ENCODE data around the gene SERPINA5. TPM values are rescaled to one million over a fixed set of nuclear protein-coding genes. Genes with fewer than 3 reads are reported as not detected.

Gene SERPINA5
- total RNA-seq, 4 donors from 2014 or later: not detected

DNA sequence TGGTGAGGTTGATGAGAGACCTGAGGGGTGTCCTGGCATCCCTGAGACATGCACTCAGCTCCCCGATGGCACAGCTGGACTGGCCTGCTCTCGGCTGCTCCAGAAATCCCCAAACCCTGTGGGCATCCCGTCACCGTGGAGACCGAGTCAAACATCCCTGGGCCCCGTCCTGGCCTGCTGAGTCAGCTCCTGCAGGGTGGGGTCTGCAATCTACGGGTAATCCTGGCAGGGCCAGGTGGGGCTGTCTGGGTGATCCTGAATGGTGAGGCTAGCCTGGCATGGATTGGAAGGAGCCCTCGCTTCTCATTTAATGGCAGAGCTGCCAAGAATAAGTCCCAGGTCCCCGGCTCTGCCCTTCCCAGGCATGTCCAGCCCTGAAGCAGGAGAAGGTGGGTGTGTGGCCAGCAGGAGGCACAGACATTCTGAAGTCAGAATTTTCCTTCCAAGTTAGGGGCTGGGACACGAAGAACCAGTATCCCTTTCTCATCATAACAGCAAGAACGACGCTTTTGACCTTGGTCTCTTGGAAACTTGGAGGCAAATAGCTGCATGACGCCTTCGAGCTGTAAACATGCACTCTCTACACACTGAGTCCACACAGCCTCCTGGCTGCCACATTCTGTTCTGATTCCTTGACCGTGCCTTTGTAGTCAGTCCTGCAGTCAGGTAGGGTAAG is 37.6 kb upstream of the SERPINA5 start:
- TF ChIP-seq POLR2A (IDR thresholded peaks at IDR 0.05) (no peak), CTCF (IDR thresholded peaks at IDR 0.05) (no peak)
- Histone ChIP-seq H3K9me3 (no peaks in the 10 kb centered on the region), H3K4me1 (no peaks in the 10 kb centered on the region), H3K27ac (no peak overlapping the region), H3K4me3 (no peak overlapping the region), H3K27me3 (no peaks in the 10 kb centered on the region), H3K36me3 (no peaks in the 10 kb centered on the region)
- DNase-seq: no peak

GRCh38 chr14:94544726-94545125 is 36.5 kb upstream of the SERPINA5 start:
- DNase-seq: no peak
- TF ChIP-seq CTCF (IDR thresholded peaks at IDR 0.05) (no peak), POLR2A (IDR thresholded peaks at IDR 0.05) (no peak)
- H3K36me3 ChIP-seq: no peaks in the 10 kb centered on the region
- no peaks in the 10 kb centered on the region for H3K4me1 ChIP-seq
- H3K27me3 ChIP-seq: no peaks in the 10 kb centered on the region
- no peak overlapping the region for H3K27ac ChIP-seq
- H3K4me3 ChIP-seq: no peak overlapping the region
- no peaks in the 10 kb centered on the region for H3K9me3 ChIP-seq

- H3K4me3 ChIP-seq: no peak overlapping the region
- DNase-seq: no peak
Observed at GRCh38 chr14:94545131-94545841, 35.9 kb upstream of the SERPINA5 start.

DNA sequence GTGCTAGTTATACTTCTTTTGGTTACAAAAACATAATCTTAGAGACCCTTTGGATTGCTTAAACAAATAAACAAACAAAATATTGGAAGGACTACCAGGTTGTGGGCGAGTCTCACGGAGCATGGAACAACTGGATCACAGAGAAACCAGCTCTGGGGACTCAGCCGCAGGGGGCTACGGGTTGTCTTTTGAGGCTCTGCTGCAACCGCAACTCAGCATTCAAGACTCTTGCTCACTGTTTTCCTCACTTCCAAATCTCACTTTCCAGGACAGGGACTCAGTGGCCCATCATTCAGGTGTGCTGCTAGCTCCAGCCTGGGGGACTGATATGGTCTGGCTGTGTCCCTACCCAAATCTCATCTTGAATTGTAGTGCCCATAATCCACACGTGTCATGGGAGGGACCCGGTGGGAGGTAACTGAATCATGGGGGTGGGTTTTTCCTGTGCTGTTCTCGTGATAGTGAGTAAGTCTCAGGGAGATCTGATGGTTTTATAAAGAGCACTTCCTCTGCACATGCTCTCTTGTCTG is 34.0 kb upstream of the SERPINA5 start:
- TF ChIP-seq CTCF (IDR thresholded peaks at IDR 0.05) (no peak), POLR2A (IDR thresholded peaks at IDR 0.05) (no peak)
- no peak overlapping the region for H3K4me3 ChIP-seq
- H3K27ac ChIP-seq: no peak overlapping the region
- no peak for DNase-seq
- H3K4me1 ChIP-seq: no peaks in the 10 kb centered on the region
- no peaks in the 10 kb centered on the region for H3K9me3 ChIP-seq
- H3K27me3 ChIP-seq: no peaks in the 10 kb centered on the region
- no peaks in the 10 kb centered on the region for H3K36me3 ChIP-seq

More at GRCh38 chr14:94545131-94545841, 35.9 kb upstream of the SERPINA5 start:
- TF ChIP-seq POLR2A (IDR thresholded peaks at IDR 0.05) (no peak), CTCF (IDR thresholded peaks at IDR 0.05) (no peak)
- H3K4me1 ChIP-seq: no peaks in the 10 kb centered on the region
- no peaks in the 10 kb centered on the region for H3K27me3 ChIP-seq
- H3K36me3 ChIP-seq: no peaks in the 10 kb centered on the region
- H3K27ac ChIP-seq: no peak overlapping the region
- no peaks in the 10 kb centered on the region for H3K9me3 ChIP-seq

GRCh38 chr14:94547726-94548125 is 33.5 kb upstream of the SERPINA5 start:
- H3K27me3 ChIP-seq: no peaks in the 10 kb centered on the region
- no peak overlapping the region for H3K4me3 ChIP-seq
- TF ChIP-seq CTCF (IDR thresholded peaks at IDR 0.05) (no peak), POLR2A (IDR thresholded peaks at IDR 0.05) (no peak)
- no peaks in the 10 kb centered on the region for H3K4me1 ChIP-seq
- DNase-seq: no peak
- H3K9me3 ChIP-seq: no peaks in the 10 kb centered on the region
- no peak overlapping the region for H3K27ac ChIP-seq
- H3K36me3 ChIP-seq: no peaks in the 10 kb centered on the region
